Testis (tissue), 2 donors: ENCODE data around the gene DDB1.
A peak's percentile ranks its signal among the peaks of the same experiment; 100 is the strongest.

Experiments used
- CTCF ChIP-seq, 3 experiments: fragments of 450-650 bp in 2 of 3; fragments of 200-600 bp in 1 of 3; sonication (generic) in 1 of 3; IDR thresholded peaks; one replicate each; pipeline ENCODE4 v1.5.1; 2016 to 2019; ENCODE audit warnings: antibody characterized with exemption in 3 of 3, mild to moderate bottlenecking in 2 of 3, moderate library complexity in 1 of 3
- POLR2A ChIP-seq: fragments of 450-650 bp; IDR thresholded peaks from one replicate; pipeline ENCODE4 v1.6.1; 2017; ENCODE audit warnings: antibody characterized with exemption, mild to moderate bottlenecking, moderate library complexity

DNA sequence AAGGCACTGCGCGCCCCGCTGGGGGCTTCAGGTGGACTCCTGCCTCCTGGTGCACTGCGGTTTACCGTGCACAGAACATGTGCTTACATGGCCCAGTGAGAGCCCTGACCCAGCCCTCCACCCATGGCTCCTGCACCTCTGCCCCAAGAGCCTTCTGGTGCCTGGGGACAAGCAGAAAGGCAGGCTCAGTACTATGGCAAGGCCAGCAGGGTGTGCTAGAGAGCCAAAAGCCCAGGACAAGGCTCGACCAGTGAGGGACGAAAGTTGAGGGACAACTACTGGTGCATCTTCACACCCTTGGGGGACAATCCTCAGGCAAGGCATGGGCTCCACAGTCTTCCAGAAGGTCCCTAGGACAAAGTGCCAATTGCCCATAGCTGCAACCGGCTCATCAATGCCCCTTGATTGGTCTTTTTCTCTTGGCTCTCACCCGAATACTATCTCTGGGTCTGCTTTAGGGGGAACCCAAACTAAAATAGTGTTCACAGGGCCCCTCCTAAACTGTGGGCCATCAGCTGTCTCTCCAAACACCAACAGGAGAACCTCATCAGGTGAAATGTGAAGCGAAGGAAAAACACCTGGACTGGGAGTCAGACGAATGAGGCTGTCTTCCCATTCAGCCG, 78.4 kb downstream of the DDB1 start:
- peak; percentile 62 to 77 (median 73) for TF ChIP-seq CTCF (IDR thresholded peaks at IDR 0.05)
- TF ChIP-seq POLR2A = no peak
